ENCODE results near the gene CDKN2B-AS1.

The CDKN2B-AS1 gene

GRCh38 chr9:21982861-21983560 is 11.6 kb upstream of the CDKN2B-AS1 start:
- DNase-seq (ENCODE audit: low read depth in 4 of 4, low spot score in 1 of 4) = no peak

GRCh38 chr9:21983561-21983935 is 11.0 kb upstream of the CDKN2B-AS1 start:
- DNase-seq (ENCODE audit: low read depth in 4 of 4, low spot score in 1 of 4) = no peak

GRCh38 chr9:21984101-21984500 is 10.5 kb upstream of the CDKN2B-AS1 start:
- no peak for DNase-seq (ENCODE audit: low read depth in 4 of 4, low spot score in 1 of 4)

GRCh38 chr9:21985964-21986667 is 8.5 kb upstream of the CDKN2B-AS1 start:
- DNase-seq (ENCODE audit: low read depth in 4 of 4, low spot score in 1 of 4) = no peak

- no peak for DNase-seq (ENCODE audit: low read depth in 4 of 4, low spot score in 1 of 4)
These were observed 6.3 kb upstream of the CDKN2B-AS1 start for GRCh38 chr9:21988056-21988990.

- DNase-seq (ENCODE audit: low read depth in 4 of 4, low spot score in 1 of 4) = no peak
These were observed 5.0 kb upstream of the CDKN2B-AS1 start for GRCh38 chr9:21989440-21990189.

- DNase-seq (ENCODE audit: low read depth in 4 of 4, low spot score in 1 of 4) = no peak
These were observed 3.3 kb upstream of the CDKN2B-AS1 start for GRCh38 chr9:21991072-21991959.

GRCh38 chr9:21993007-21993406 is 1.6 kb upstream of the CDKN2B-AS1 start:
- no peak for DNase-seq (ENCODE audit: low read depth in 4 of 4, low spot score in 1 of 4)

- DNase-seq (ENCODE audit: low read depth in 4 of 4, low spot score in 1 of 4) = no peak
These were observed 567 bp upstream of the CDKN2B-AS1 start, which contains the start of gene CDKN2A for GRCh38 chr9:21993893-21994555. Gene CDKN2A, minus strand, starts transcription at chr9:21994392.

- no peak for DNase-seq (ENCODE audit: low read depth in 4 of 4, low spot score in 1 of 4)
These were observed 545 bp downstream of the CDKN2B-AS1 start for GRCh38 chr9:21995006-21995665.

GRCh38 chr9:21995666-21996398 is 1.2 kb downstream of the CDKN2B-AS1 start:
- DNase-seq (ENCODE audit: low read depth in 4 of 4, low spot score in 1 of 4) = no peak

GRCh38 chr9:21996438-21996837 is 1.8 kb downstream of the CDKN2B-AS1 start:
- DNase-seq (ENCODE audit: low read depth in 4 of 4, low spot score in 1 of 4) = no peak

- no peak for DNase-seq (ENCODE audit: low read depth in 4 of 4, low spot score in 1 of 4)
These were observed 2.3 kb downstream of the CDKN2B-AS1 start for GRCh38 chr9:21996858-21997257.

- DNase-seq (ENCODE audit: low read depth in 4 of 4, low spot score in 1 of 4) = no peak
These were observed 2.9 kb downstream of the CDKN2B-AS1 start for GRCh38 chr9:21997480-21997879.

- DNase-seq (ENCODE audit: low read depth in 4 of 4, low spot score in 1 of 4) = no peak
These were observed 3.4 kb downstream of the CDKN2B-AS1 start for GRCh38 chr9:21998026-21998425.

GRCh38 chr9:22002038-22002437 is 7.4 kb downstream of the CDKN2B-AS1 start:
- DNase-seq (ENCODE audit: low read depth in 4 of 4, low spot score in 1 of 4) = no peak

- no peak for DNase-seq (ENCODE audit: low read depth in 4 of 4, low spot score in 1 of 4)
These were observed 10.6 kb downstream of the CDKN2B-AS1 start for GRCh38 chr9:22005021-22005701.
